HG02970 (cell line): ENCODE data around the gene TLR10.
"Not testable (repeated sequence)": the region's sequence is repeated elsewhere in the genome, so short reads cannot be mapped to it uniquely, and the experiment has no call there.

ENCODE experiments used
- ATAC-seq: cut with Tn5 transposase; IDR thresholded peaks from one replicate; pipeline ENCODE4 v1.9.1; 2021; ENCODE audit warnings: mild to moderate bottlenecking, moderate library complexity, moderate number of reproducible peaks; ENCODE audit not compliant: unreplicated experiment, low FRiP score

Gene TLR10

GRCh38 chr4:38769857-38770256 is 12.9 kb downstream of the TLR10 start:
- ATAC-seq, result no peak

GRCh38 chr4:38769441-38769840 is 13.3 kb downstream of the TLR10 start:
- no peak for ATAC-seq

GRCh38 chr4:38768968-38769394 is 13.8 kb downstream of the TLR10 start:
- ATAC-seq, result no peak

GRCh38 chr4:38766940-38767339 is 15.8 kb downstream of the TLR10 start:
- ATAC-seq, result not testable (repeated sequence)

GRCh38 chr4:38765382-38765781 is 17.4 kb downstream of the TLR10 start:
- no peak for ATAC-seq

- ATAC-seq, result no peak
Observed at GRCh38 chr4:38764277-38764676, 18.5 kb downstream of the TLR10 start.

- ATAC-seq, result no peak
Observed at GRCh38 chr4:38762560-38762959, 20.2 kb downstream of the TLR10 start.

GRCh38 chr4:38759790-38760122 is 23.0 kb downstream of the TLR10 start:
- no peak for ATAC-seq

GRCh38 chr4:38759113-38759789 is 23.5 kb downstream of the TLR10 start:
- no peak for ATAC-seq

GRCh38 chr4:38757945-38758600 is 24.7 kb downstream of the TLR10 start:
- ATAC-seq, result no peak

- ATAC-seq, result no peak
Observed at GRCh38 chr4:38752941-38753806, 29.6 kb downstream of the TLR10 start.

- ATAC-seq, result peak; percentile 77
Observed at GRCh38 chr4:38752372-38752940, 30.3 kb downstream of the TLR10 start.

GRCh38 chr4:38751341-38752010 is 31.3 kb downstream of the TLR10 start:
- no peak for ATAC-seq

- ATAC-seq, result no peak
Observed at GRCh38 chr4:38749336-38749735, 33.5 kb downstream of the TLR10 start.

- ATAC-seq, result no peak
Observed at GRCh38 chr4:38747629-38748028, 35.2 kb downstream of the TLR10 start.

GRCh38 chr4:38745881-38746280 is 36.9 kb downstream of the TLR10 start:
- ATAC-seq, result no peak

- ATAC-seq, result no peak
Observed at GRCh38 chr4:38743866-38744265, 38.9 kb downstream of the TLR10 start.

- ATAC-seq, result no peak
Observed at GRCh38 chr4:38740303-38740702, 42.5 kb downstream of the TLR10 start.

GRCh38 chr4:38738940-38739803 is 43.6 kb downstream of the TLR10 start:
- ATAC-seq, result no peak

- ATAC-seq, result no peak
Observed at GRCh38 chr4:38735870-38736269, 46.9 kb downstream of the TLR10 start.
